H1 (cell line): ENCODE results near the gene TMED10. TPM values are rescaled to one million over a fixed set of nuclear protein-coding genes. Genes with fewer than 3 reads are reported as not detected.

Experiments
- CTCF ChIA-PET: fragments of 300-600 bp; sonication (Branson Sonifier 250); formaldehyde crosslinking; loops from one replicate; lab custom pipeline; 2021; ENCODE audit not compliant: partially characterized antibody; lab: Charles Lee
- POLR2A ChIA-PET: fragments of 300-600 bp; sonication (Branson Sonifier 250); formaldehyde crosslinking; loops from one replicate; lab custom pipeline; 2021; ENCODE audit warnings: inconsistent platforms; ENCODE audit not compliant: partially characterized antibody; lab: Charles Lee
- DNase-seq, 2 experiments: peaks; one replicate each; pipeline versions ENCODE4 v3.0.0 to v3.0.0-alpha.2; 2010 to 2022; ENCODE audit warnings: low spot score in 2 of 2, low read depth in 1 of 2, mixed read lengths in 1 of 2
- FAIRE-seq: peaks from 2 replicates; lab custom pipeline; 2011; peaks lifted over from hg19 to GRCh38; lab: Jason Lieb, UNC
- H2AFZ ChIP-seq: 2 replicates; pipeline ENCODE4 v1.8.1; 2012; ENCODE audit warnings: low read length, inconsistent platforms
- H2AK5ac ChIP-seq: 2 replicates; pipeline ENCODE4 v1.6.1; 2013; ENCODE audit warnings: low read depth, low read length
- H2BK120ac ChIP-seq: replicated peaks from 2 replicates; pipeline ENCODE3; 2013; ENCODE audit warnings: low read depth, low read length, inconsistent platforms
- H2BK12ac ChIP-seq: 2 replicates; pipeline ENCODE4 v1.6.1; 2013; ENCODE audit warnings: low read depth, low read length
- H2BK15ac ChIP-seq: 2 replicates; pipeline ENCODE4 v1.6.1; 2013; ENCODE audit warnings: low read length
- H2BK20ac ChIP-seq: 2 replicates; pipeline ENCODE4 v1.6.1; 2013; ENCODE audit warnings: low read length
- H2BK5ac ChIP-seq: 2 replicates; pipeline ENCODE4 v1.6.1; 2013; ENCODE audit warnings: low read depth, low read length
- H3K14ac ChIP-seq: 2 replicates; pipeline ENCODE4 v1.6.1; 2013; ENCODE audit warnings: inconsistent platforms; ENCODE audit not compliant: insufficient read length
- H3K18ac ChIP-seq: 2 replicates; pipeline ENCODE4 v1.6.1; 2013; ENCODE audit warnings: low read length; ENCODE audit errors: extremely low read depth
- H3K23ac ChIP-seq: 2 replicates; pipeline ENCODE4 v1.6.1; 2013; ENCODE audit warnings: inconsistent platforms; ENCODE audit not compliant: insufficient read length
- H3K23me2 ChIP-seq: 2 replicates; pipeline ENCODE4 v1.6.1; 2013; ENCODE audit warnings: low read depth, low read length
- H3K27ac ChIP-seq: 2 replicates; pipeline ENCODE4 v1.6.1; 2011; ENCODE audit warnings: low read depth, low read length, inconsistent platforms
- H3K27me3 ChIP-seq, 4 experiments: replicated peaks in 1 of 4; 1 replicate in 1 of 4; 2 replicates in 3 of 4; pipeline versions ENCODE4 v1.6.1 to v1.8.1; 2011 to 2013; ENCODE audit warnings: low read length in 3 of 4, mild to moderate bottlenecking in 3 of 4, inconsistent platforms in 2 of 4, mixed read lengths in 2 of 4, moderate library complexity in 1 of 4; ENCODE audit not compliant: control insufficient read depth in 3 of 4, insufficient read depth in 3 of 4; ENCODE audit errors: extremely low read depth in 1 of 4
- H3K36me3 ChIP-seq, 4 experiments: 2 replicates each; pipeline versions ENCODE4 v1.6.1 to v1.8.1; 2011 to 2013; ENCODE audit warnings: mild to moderate bottlenecking in 4 of 4, low read length in 3 of 4, moderate library complexity in 2 of 4, control low read depth in 1 of 4, inconsistent platforms in 1 of 4; ENCODE audit not compliant: insufficient read depth in 4 of 4, control insufficient read depth in 2 of 4
- H3K4ac ChIP-seq: replicated peaks from 2 replicates; pipeline ENCODE3; 2013; ENCODE audit warnings: low read length, low read depth, mixed read lengths, inconsistent platforms; ENCODE audit not compliant: insufficient read length
- H3K4me1 ChIP-seq, 4 experiments: replicated peaks in 1 of 4; 1 replicate in 1 of 4; 2 replicates in 3 of 4; pipeline versions ENCODE4 v1.6.1 to v1.8.1; 2011 to 2013; ENCODE audit warnings: low read length in 3 of 4, inconsistent platforms in 2 of 4, mixed read lengths in 1 of 4; ENCODE audit not compliant: insufficient read depth in 4 of 4, control insufficient read depth in 3 of 4
- H3K4me2 ChIP-seq, 2 experiments: 2 replicates each; pipeline versions ENCODE4 v1.6.1 to v1.8.1; 2011 to 2013; ENCODE audit warnings: low read depth in 2 of 2, low read length in 2 of 2, control low read depth in 1 of 2, inconsistent platforms in 1 of 2, mild to moderate bottlenecking in 1 of 2; ENCODE audit not compliant: insufficient read depth in 1 of 2
- H3K4me3 ChIP-seq, 4 experiments: fragments of 200-600, 300-600 bp in 1 of 4; sonication (generic), shearing (Covaris generic), sonication (Bioruptor Twin) in 1 of 4; 2 replicates each; pipeline versions ENCODE4 v1.5.1 to v1.8.1; 2011 to 2016; ENCODE audit warnings: low read length in 4 of 4, low read depth in 3 of 4, control low read depth in 2 of 4, inconsistent platforms in 2 of 4, mild to moderate bottlenecking in 2 of 4, mixed read lengths in 1 of 4, moderate library complexity in 1 of 4; ENCODE audit not compliant: insufficient read depth in 2 of 4; ENCODE audit errors: extremely low read depth in 1 of 4
- H3K56ac ChIP-seq: replicated peaks from 2 replicates; pipeline ENCODE3; 2013; ENCODE audit warnings: low read depth, mild to moderate bottlenecking, mixed read lengths, low read length, inconsistent platforms; ENCODE audit not compliant: insufficient read length
- H3K79me1 ChIP-seq: 2 replicates; pipeline ENCODE4 v1.6.1; 2013; ENCODE audit warnings: low read depth, low read length, control low read depth
- H3K79me2 ChIP-seq, 2 experiments: 2 replicates each; pipeline versions ENCODE4 v1.6.1 to v1.8.1; 2012 to 2013; ENCODE audit warnings: low read length in 2 of 2, mild to moderate bottlenecking in 2 of 2, inconsistent platforms in 1 of 2; ENCODE audit not compliant: insufficient read depth in 2 of 2, control insufficient read depth in 1 of 2
- H3K9ac ChIP-seq, 4 experiments: replicated peaks in 1 of 4; 1 replicate in 1 of 4; 2 replicates in 3 of 4; pipeline versions ENCODE4 v1.6.1 to v1.8.1; 2011 to 2013; ENCODE audit warnings: low read depth in 3 of 4, low read length in 3 of 4, control low read depth in 2 of 4, mild to moderate bottlenecking in 2 of 4, moderate library complexity in 2 of 4, inconsistent platforms in 1 of 4; ENCODE audit errors: extremely low read depth in 1 of 4
- H3K9me3 ChIP-seq, 2 experiments: 2 replicates each; pipeline versions ENCODE4 v1.6.1 to v1.8.1; 2012 to 2013; ENCODE audit warnings: mild to moderate bottlenecking in 2 of 2, moderate library complexity in 2 of 2, control low read depth in 1 of 2, inconsistent platforms in 1 of 2, low read depth in 1 of 2, low read length in 1 of 2, mixed read lengths in 1 of 2; ENCODE audit not compliant: insufficient read depth in 2 of 2
- H4K20me1 ChIP-seq, 2 experiments: replicated peaks in 1 of 2; 2 replicates each; pipeline versions ENCODE3 to v1.8.1; 2011 to 2013; ENCODE audit warnings: inconsistent platforms in 2 of 2, low read length in 2 of 2, mild to moderate bottlenecking in 1 of 2; ENCODE audit not compliant: insufficient read depth in 2 of 2, control insufficient read depth in 1 of 2
- H4K5ac ChIP-seq: 2 replicates; pipeline ENCODE4 v1.6.1; 2013; ENCODE audit warnings: low read length, low read depth, mixed read lengths, inconsistent platforms; ENCODE audit not compliant: insufficient read length
- H4K8ac ChIP-seq: 2 replicates; pipeline ENCODE4 v1.8.0; 2013; ENCODE audit warnings: mild to moderate bottlenecking, moderate library complexity, low read length, inconsistent platforms; ENCODE audit not compliant: insufficient read depth; ENCODE audit errors: extremely low read depth
- H4K91ac ChIP-seq: replicated peaks from 2 replicates; pipeline ENCODE3; 2013; ENCODE audit warnings: low read length, mixed read lengths, inconsistent platforms; ENCODE audit not compliant: insufficient read length
- CREB1 ChIP-seq: IDR thresholded peaks from 2 replicates; pipeline ENCODE4 v1.6.1; 2012; ENCODE audit warnings: inconsistent platforms
- EP300 ChIP-seq, 2 experiments: IDR thresholded peaks; 1 replicate in 1 of 2; 2 replicates in 1 of 2; pipeline ENCODE4 v1.6.1; 2011 to 2012; ENCODE audit warnings: low read depth in 2 of 2, low read length in 2 of 2, mild to moderate bottlenecking in 2 of 2, borderline replicate concordance in 1 of 2, inconsistent platforms in 1 of 2, moderate library complexity in 1 of 2
- GABPA ChIP-seq: IDR thresholded peaks from 2 replicates; pipeline ENCODE4 v1.6.1; 2011; ENCODE audit warnings: mild to moderate bottlenecking, low read length, moderate library complexity, borderline replicate concordance; ENCODE audit not compliant: insufficient read depth
- HDAC6 ChIP-seq: IDR thresholded peaks from one replicate; pipeline ENCODE4 v1.7.1; 2012; ENCODE audit warnings: low read depth, mild to moderate bottlenecking, inconsistent platforms, low read length, moderate library complexity
- JUND ChIP-seq: IDR thresholded peaks from 2 replicates; pipeline ENCODE4 v1.6.1; 2011; ENCODE audit warnings: mild to moderate bottlenecking, improper control_type of control experiment, low read length
- MAFK ChIP-seq: IDR thresholded peaks from 2 replicates; pipeline ENCODE4 v1.6.1; 2012; ENCODE audit warnings: low read depth, mild to moderate bottlenecking, improper control_type of control experiment, low read length
- NANOG ChIP-seq: IDR thresholded peaks from 2 replicates; pipeline ENCODE4 v1.6.1; 2011; ENCODE audit warnings: low read length, low read depth, mild to moderate bottlenecking, inconsistent platforms; ENCODE audit not compliant: insufficient read depth, poor library complexity, severe bottlenecking
- POLR2A ChIP-seq, 2 experiments: IDR thresholded peaks; 1 replicate in 1 of 2; 2 replicates in 1 of 2; pipeline ENCODE4 v1.6.1; 2011; ENCODE audit warnings: low read depth in 2 of 2, low read length in 2 of 2, mild to moderate bottlenecking in 2 of 2; ENCODE audit errors: control extremely low read depth in 1 of 2
- POLR2AphosphoS5 ChIP-seq: IDR thresholded peaks from 2 replicates; pipeline ENCODE4 v1.6.1; 2011; ENCODE audit warnings: low read depth, low read length
- SIRT6 ChIP-seq: IDR thresholded peaks from one replicate; pipeline ENCODE4 v1.7.1; 2012; ENCODE audit warnings: low read length, inconsistent platforms
- SP2 ChIP-seq: IDR thresholded peaks from 2 replicates; pipeline ENCODE4 v1.6.1; 2012; ENCODE audit warnings: mild to moderate bottlenecking, low read length, inconsistent platforms
- SRF ChIP-seq: IDR thresholded peaks from 2 replicates; pipeline ENCODE4 v1.6.1; 2011; ENCODE audit warnings: mild to moderate bottlenecking, low read depth, low read length, moderate library complexity
- TAF1 ChIP-seq: IDR thresholded peaks from 2 replicates; pipeline ENCODE4 v1.6.1; 2011; ENCODE audit warnings: mild to moderate bottlenecking, low read depth, low read length
- ZNF274 ChIP-seq: IDR thresholded peaks from 2 replicates; pipeline ENCODE4 v1.7.0; 2012; ENCODE audit warnings: low read length, borderline replicate concordance; ENCODE audit errors: extremely low read depth
- WGBS, 2 experiments: shearing (Covaris generic) in 1 of 2; methylation state at CpG; one replicate each; pipeline versions ENCODE4 v1.1.6 to v1.1.7; 2013 to 2015; ENCODE audit warnings: low lambda C conversion rate in 2 of 2, mixed read lengths in 2 of 2, inconsistent platforms in 1 of 2, low coverage in 1 of 2, missing lambda C conversion rate in 1 of 2; ENCODE audit not compliant: insufficient replicate concordance in 2 of 2, insufficient coverage in 1 of 2, insufficient read length in 1 of 2; ENCODE audit errors: extremely low coverage in 1 of 2, missing lambda C conversion rate in 1 of 2; 5-methylcytosine and 5-hydroxymethylcytosine counted together
- polyA plus RNA-seq, 7 experiments: library from polyadenylated mRNA; depleted of rRNA in 3 of 7; stranded (reverse) in 5 of 7; unstranded in 2 of 7; fragments of >200 nt in 5 of 7; fragments of 200-250 nt in 2 of 7; gene quantifications; 1 replicate in 5 of 7; 2 replicates in 1 of 7; 4 replicates in 1 of 7; pipeline versions ENCODE4 v1.2.1 to v1.2.3, GENCODE V29; 2011 to 2013; ENCODE audit warnings: missing spikeins in 2 of 7, mixed read lengths in 2 of 7
- total RNA-seq: library from RNA; stranded (reverse); fragmentation: NEBNext Ultra II Directional; extraction: Animal tissue kit (Norgen Biotek cat#: 25700); gene quantifications from 2 replicates; pipeline ENCODE4 v1.2.1, GENCODE V29; 2021

TMED10 gene
- total and polyA plus RNA-seq, 2 of the 8 experiments (the other 6 are each of a cell fraction or from before 2014, with no cell fraction given), result 218 to 250 TPM

- H3K4me2 ChIP-seq, result no peak overlapping the region
- H2BK120ac ChIP-seq, result no peak overlapping the region
- H2AFZ ChIP-seq, result no peak overlapping the region
- CTCF ChIA-PET, result no interaction called here
- H3K56ac ChIP-seq, result no peak overlapping the region
- H3K4ac ChIP-seq, result no peak overlapping the region
- no peaks in the 10 kb centered on the region for H3K36me3 ChIP-seq
- H4K8ac ChIP-seq, result no peak overlapping the region
- H2AK5ac ChIP-seq, result no peak overlapping the region
- no peak overlapping the region for H3K18ac ChIP-seq
- no peak overlapping the region for H3K27ac ChIP-seq
- 89% methylated on average over 7 of the region's 7 CpGs; no CpG with 5 or more reads in 1 of the 2 experiments for WGBS, 2 experiments
- H3K14ac ChIP-seq, result no peak overlapping the region
- H3K23ac ChIP-seq, result no peak overlapping the region
- DNase-seq (no peak), FAIRE-seq (no peak)
- H2BK12ac ChIP-seq, result no peak overlapping the region
- no peaks in the 10 kb centered on the region for H4K20me1 ChIP-seq
- POLR2A ChIA-PET, result no interaction called here
- no peaks in the 10 kb centered on the region for H3K9me3 ChIP-seq
- no peaks in the 10 kb centered on the region for H3K27me3 ChIP-seq
- no peaks in the 10 kb centered on the region for H3K79me2 ChIP-seq
- no peak overlapping the region for H2BK20ac ChIP-seq
- no peak overlapping the region for H3K9ac ChIP-seq
- H4K5ac ChIP-seq, result no peak overlapping the region
- H3K4me1 ChIP-seq, result no peaks in the 10 kb centered on the region
- H3K4me3 ChIP-seq, result no peak overlapping the region
- no peak overlapping the region for H2BK5ac ChIP-seq
- TF ChIP-seq SP2 (no peak), TAF1 (no peak), JUND (no peak), GABPA (no peak), SRF (no peak), MAFK (no peak), POLR2A (IDR thresholded peaks at IDR 0.05; ENCODE audit: control extremely low read depth in 1 of 2, low read depth in 2 of 2, low read length in 2 of 2) (no peak), POLR2AphosphoS5 (no peak), CREB1 (no peak), ZNF274 (no peak), SIRT6 (no peak), EP300 (IDR thresholded peaks at IDR 0.05; ENCODE audit: borderline replicate concordance in 1 of 2, low read depth in 2 of 2, low read length in 2 of 2) (no peak), NANOG (no peak), HDAC6 (no peak)
- no peaks in the 10 kb centered on the region for H3K79me1 ChIP-seq
- no peak overlapping the region for H4K91ac ChIP-seq
- H3K23me2 ChIP-seq, result no peaks in the 10 kb centered on the region
- H2BK15ac ChIP-seq, result no peak overlapping the region
Observed at GRCh38 chr14:75188520-75189268, 12.3 kb upstream of the TMED10 start.
